ENCODE measurements around the gene STK32C.

- TF ChIP-seq CTCF (IDR thresholded peaks at IDR 0.05) (no peak), POLR2A (IDR thresholded peaks at IDR 0.05) (no peak)
These were observed 121.9 kb downstream of the STK32C start for GRCh38 chr10:132185601-132186487.

All from testis (tissue), 2 donors.